Activated CD4-positive, alpha-beta T cell treated with anti-CD3 and anti-CD28 coated beads, Interleukin-10, Interleukin-2, amounts not matched to agents 100 ng/mL and 50 ng/mL, durations not matched to agents 16 hours and 8 hours (primary cell): Measurements from ENCODE around the gene FAM53A.
"Not testable (repeated sequence)": the region's sequence is repeated elsewhere in the genome, so short reads cannot be mapped to it uniquely, and the experiment has no call there.

Experiments
- DNase-seq: peaks from one replicate; pipeline ENCODE4 v3.0.0-alpha.2; 2020

The FAM53A gene

DNA sequence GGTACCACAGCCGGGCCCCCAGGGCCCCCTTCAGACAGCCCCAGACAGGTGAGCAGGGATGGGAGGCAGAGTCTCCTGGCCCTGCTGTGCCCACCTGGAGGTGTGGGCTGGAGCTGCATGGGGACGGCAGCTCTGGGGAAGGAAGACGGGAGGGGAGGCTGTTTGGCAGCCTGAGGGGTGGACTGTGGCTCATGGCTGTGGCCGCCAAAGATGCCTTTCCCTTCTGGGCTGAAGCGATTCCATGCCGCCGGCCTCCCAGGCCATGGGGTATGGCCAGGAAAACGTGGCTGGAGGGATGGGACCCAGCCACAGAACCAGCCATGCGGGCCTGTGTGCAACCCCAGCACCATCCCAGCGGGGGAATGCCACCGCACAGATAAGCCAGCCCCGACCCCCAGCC is 65.7 kb downstream of the FAM53A start:
- no peak for DNase-seq

DNA sequence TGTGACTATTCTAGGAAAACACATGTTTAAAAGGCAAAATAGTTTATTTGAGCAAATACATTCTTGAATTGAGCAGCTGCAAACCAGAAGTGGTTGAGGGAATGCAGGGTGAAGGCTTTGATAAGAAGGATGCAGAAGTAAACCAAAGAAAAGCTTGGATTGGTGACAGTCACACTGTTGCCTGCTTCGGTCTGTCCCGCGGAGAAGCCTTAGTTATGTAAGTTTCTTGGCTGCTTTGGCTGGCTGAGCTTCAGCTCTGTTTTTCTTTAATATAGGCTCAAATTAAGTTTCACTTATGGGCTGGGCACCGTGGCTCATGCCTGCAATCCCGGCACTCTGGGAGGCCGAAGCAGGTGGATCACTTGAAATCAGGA is 67.6 kb downstream of the FAM53A start:
- no peak for DNase-seq

GRCh38 chr4:1615786-1616556 is 68.1 kb downstream of the FAM53A start:
- DNase-seq: no peak

GRCh38 chr4:1614854-1615595 is 69.1 kb downstream of the FAM53A start:
- DNase-seq: no peak

- DNase-seq: no peak
Measured at GRCh38 chr4:1614502-1614853, 69.6 kb downstream of the FAM53A start.

DNA sequence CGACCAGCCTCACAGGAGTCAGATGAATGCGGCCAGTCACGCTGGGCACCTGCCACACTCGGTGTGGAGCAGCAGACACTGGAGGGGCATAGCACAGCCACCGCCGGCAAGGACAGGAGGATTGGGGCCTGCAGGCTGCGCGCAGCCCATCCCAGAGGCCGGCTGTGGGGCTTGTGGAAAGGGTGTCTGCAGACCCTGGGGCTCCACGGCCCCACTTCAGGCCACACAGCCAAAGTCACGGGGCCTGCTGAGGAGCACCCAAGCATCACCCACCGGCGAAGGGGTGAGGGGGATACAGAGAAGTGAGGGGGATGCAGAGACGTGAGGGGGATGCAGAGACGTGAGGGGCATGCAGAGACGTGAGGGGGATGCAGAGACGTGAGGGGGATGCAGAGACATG is 70.1 kb downstream of the FAM53A start:
- no peak for DNase-seq

GRCh38 chr4:1613099-1613495 is 71.0 kb downstream of the FAM53A start:
- no peak for DNase-seq

- DNase-seq: no peak
Measured at GRCh38 chr4:1612278-1613098, 71.6 kb downstream of the FAM53A start.

- DNase-seq: no peak
Measured at GRCh38 chr4:1611501-1611870, 72.6 kb downstream of the FAM53A start.

GRCh38 chr4:1610791-1611500 is 73.2 kb downstream of the FAM53A start:
- DNase-seq: no peak

GRCh38 chr4:1609901-1610790 is 74.0 kb downstream of the FAM53A start:
- DNase-seq: no peak

DNA sequence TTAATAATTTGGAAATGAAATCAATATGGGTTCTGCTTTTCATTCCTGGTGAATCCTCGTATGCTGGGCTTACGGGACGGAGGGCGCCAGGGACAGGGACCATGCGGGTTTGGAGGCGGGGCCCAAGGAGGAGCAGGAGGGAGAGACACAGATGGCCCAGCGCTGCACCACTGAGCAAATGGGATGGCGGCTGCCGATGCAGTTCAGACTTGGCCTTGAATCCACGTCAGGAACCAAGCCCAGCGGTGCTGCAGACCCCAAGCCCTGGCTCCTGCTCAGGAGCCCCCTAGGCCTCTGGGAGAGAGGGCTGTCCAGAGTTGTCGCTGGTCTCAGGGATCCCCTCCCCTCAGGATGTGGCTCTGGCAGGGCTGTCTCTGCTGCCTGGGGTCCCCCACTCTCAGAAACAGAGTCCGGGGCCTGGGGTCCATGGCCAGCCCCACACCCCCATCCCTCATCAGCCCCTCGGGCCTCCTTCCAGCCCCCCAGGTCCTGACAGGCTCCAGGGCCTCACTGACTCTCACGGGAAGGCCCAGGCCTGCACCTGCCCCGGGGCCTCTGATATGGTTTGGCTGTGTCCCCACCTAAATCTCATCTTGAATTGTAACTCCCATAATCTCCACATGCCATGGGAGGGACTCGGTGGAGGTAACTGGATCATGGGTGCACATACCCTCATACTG is 75.2 kb downstream of the FAM53A start:
- no peak for DNase-seq

- DNase-seq: no peak
Measured at GRCh38 chr4:1608196-1608820, 75.8 kb downstream of the FAM53A start.

DNA sequence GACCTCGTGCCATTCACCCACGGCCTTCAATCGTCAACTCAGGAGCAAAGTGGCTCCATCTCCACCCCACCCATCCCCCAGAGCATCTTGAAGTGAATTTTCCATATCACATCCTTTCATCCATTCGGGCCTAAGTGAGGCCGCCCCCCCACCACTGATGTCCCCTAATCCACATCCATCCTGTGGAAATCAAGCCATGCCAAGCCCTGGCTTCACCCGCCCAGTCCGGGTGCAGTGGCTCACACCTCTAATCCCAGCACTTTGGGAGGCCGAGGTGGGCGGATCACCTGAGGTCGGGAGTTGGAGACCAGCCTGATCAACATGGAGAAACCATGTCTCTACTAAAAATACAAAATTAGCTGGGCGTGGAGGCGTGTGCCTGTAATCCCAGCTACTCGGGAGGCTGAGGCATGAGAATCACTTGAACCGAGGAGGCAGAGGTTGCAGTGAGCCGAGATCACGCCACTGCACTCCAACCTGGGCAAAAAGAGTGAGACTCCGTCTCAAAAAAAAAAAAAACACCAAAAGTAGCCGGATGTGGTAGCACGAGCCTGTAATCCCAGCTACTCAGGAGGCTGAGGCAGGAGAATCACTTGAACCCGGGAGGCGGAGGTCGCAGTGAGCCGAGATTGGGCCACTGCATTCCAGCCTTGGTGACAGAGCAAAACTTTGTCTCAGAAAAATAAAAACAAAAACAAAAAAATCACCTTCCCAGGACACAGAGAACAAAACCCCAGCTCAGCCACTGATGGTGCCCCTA is 76.5 kb downstream of the FAM53A start:
- DNase-seq: not testable (repeated sequence)

DNA sequence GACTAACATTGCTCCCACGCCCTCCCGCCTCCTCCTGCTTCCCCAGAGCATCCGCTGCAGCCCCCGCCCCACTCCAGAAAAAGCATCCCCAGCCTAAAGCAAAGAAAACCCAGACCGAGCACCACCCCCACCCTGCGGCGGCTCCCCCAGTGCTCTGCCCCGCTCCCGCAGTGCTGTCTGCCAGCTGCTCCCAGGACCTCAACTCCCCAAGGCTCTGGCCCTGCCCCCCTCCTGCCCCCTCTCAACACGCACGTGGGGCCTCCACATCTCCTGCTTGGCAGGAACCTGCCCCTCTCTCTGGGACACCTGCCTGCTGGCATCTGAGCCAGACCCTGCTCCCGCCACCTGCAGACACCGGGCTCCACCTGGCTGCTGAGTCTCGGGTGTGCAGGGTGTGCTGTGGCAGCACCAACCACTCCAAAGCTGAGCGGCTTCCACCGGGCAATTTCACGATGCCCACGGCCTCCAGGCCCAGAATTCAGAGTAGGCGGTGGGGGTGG is 79.4 kb downstream of the FAM53A start:
- peak; percentile 30 for DNase-seq

DNA sequence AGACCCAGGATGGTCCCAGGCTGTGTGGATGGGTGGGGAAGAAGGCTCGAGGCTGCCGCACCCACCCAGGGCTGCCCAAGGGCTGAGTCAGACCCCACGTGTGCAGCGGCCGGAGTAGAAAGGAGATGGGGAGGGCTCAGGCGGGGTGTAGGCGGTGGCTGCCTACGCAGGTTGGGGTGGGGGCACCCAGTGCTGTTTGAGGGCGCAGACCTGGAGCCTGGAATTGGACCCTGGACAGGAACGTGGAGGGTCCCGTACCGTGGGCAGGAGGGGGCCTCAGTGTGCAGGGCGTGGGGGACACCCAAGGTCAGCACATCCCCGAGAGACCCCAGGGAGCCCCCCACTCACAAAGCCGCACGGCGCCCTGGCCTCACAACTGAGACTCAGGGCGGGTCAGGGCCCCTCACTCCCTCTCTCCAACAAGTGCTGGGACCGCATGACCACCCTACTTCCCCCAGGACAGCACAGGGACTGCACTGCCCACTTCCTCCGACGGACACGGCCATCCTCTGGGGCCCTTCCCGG is 79.9 kb downstream of the FAM53A start:
- DNase-seq: no peak

GRCh38 chr4:1603413-1604135 is 80.5 kb downstream of the FAM53A start:
- no peak for DNase-seq

GRCh38 chr4:1602655-1603412 is 81.3 kb downstream of the FAM53A start:
- DNase-seq: no peak
